Effector memory CD8-positive, alpha-beta T cell (primary cell): ENCODE measurements around the gene SIM1.
A peak's percentile ranks its signal among the peaks of the same experiment; 100 is the strongest.
"Not testable (repeated sequence)": the region's sequence is repeated elsewhere in the genome, so short reads cannot be mapped to it uniquely, and the experiment has no call there.

ENCODE experiments used
- ATAC-seq: fragments of 150-1000 bp; cut with Tn5 transposase; replicated peaks from 2 replicates; pipeline ENCODE4 v1.10.0; 2021; ENCODE audit warnings: mild to moderate bottlenecking, moderate library complexity
- DNase-seq, 3 experiments: peaks; one replicate each; pipeline ENCODE4 v3.0.0; 2021
- H3K27ac Mint-ChIP-seq, 2 donors: one replicate each; pipeline ENCODE4 v1.8.0; 2022; ENCODE audit warnings: mild to moderate bottlenecking in 2 of 2, mixed read lengths in 2 of 2, moderate library complexity in 2 of 2
- H3K27me3 Mint-ChIP-seq, 2 donors: one replicate each; pipeline ENCODE4 v1.8.0; 2022; ENCODE audit warnings: mixed read lengths in 2 of 2
- H3K36me3 Mint-ChIP-seq: one replicate; pipeline ENCODE4 v1.8.0; 2022; ENCODE audit warnings: mild to moderate bottlenecking, moderate library complexity, mixed read lengths; ENCODE audit not compliant: insufficient read depth
- H3K4me1 Mint-ChIP-seq, 2 donors: one replicate each; pipeline ENCODE4 v1.8.0; 2022; ENCODE audit warnings: low read depth in 2 of 2, mixed read lengths in 2 of 2
- H3K4me3 Mint-ChIP-seq, 2 donors: one replicate each; pipeline ENCODE4 v1.8.0; 2022; ENCODE audit warnings: mild to moderate bottlenecking in 2 of 2, mixed read lengths in 2 of 2, moderate library complexity in 2 of 2
- H3K9me3 Mint-ChIP-seq, 2 donors: one replicate each; pipeline ENCODE4 v1.8.0; 2022; ENCODE audit warnings: mixed read lengths in 2 of 2

Gene SIM1

DNA sequence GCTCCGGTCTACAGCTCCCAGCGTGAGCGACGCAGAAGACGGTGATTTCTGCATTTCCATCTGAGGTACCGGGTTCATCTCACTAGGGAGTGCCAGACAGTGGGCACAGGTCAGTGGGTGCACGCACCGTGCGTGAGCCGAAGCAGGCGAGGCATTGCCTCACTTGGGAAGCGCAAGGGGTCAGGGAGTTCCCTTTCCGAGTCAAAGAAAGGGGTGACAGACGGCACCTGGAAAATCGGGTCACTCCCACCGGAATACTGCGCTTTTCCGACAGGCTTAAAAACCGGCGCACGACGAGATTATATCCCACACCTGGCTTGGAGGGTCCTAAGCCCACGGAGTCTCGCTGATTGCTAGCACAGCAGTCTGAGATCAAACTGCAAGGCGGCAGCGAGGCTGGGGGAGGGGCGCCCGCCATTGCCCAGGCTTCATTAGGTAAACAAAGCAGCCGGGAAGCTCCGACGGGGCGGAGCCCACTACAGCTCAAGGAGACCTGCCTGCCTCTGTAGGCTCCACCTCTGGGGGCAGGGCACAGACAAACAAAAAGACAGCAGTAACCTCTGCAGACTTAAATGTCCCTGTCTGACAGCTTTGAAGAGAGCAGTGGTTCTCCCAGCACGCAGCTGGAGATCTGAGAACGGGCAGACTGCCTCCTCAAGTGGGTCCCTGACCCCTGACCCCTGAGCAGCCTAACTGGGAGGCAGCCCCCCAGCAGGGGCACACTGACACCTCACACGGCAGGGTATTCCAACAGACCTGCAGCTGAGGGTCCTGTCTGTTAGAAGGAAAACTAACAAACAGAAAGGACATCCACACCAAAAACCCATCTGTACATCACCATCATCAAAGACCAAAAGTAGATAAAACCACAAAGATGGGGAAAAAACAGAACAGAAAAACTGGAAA is 109.7 kb downstream of the SIM1 start:
- H3K27me3 Mint-ChIP-seq, H3K27ac Mint-ChIP-seq: not testable (repeated sequence)

DNA sequence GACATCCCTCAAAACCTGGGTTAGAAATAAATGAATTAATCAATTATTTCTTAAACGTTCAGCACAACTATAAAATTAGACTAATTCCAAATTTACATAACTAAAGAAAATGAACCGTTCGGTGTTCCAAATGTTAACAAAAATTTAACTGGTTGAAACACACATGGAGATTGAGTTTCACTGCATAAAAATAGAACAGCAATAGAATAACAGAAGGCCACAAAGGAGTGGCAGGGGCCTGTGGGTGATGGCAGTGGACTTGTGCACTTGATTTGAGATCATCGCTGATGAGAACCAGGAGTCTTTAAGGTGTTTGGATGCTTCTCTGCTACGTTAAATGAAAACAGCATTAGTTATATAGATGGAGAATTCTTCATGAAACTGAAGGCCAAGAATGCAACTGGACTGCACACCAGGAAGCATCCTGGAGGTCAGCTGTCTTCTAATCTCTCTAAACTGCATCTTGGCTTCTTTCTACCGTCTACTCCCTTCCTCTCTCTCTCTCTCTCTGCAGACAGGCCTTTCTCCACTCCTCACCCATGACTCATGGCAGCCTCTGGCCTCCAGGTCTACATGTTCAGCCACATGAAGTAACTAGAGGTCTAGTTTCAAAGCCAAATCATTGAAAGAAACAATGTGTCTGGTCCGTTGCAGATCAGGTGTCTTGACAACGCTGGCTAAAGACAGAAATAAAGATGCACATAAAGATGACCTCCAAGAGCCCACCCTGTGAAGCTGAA is 111.3 kb downstream of the SIM1 start:
- no peak for ATAC-seq
- Mint-ChIP-seq H3K27me3 (peaks cover 0 to 9% of the 10 kb centered on the region in 2 donors), H3K27ac (no peak overlapping the region), H3K4me3 (no peak overlapping the region), H3K36me3 (no peaks in the 10 kb centered on the region), H3K9me3 (no peaks in the 10 kb centered on the region), H3K4me1 (no peaks in the 10 kb centered on the region)
- DNase-seq, result no peak

More for the DNA sequence above, 109.7 kb downstream of the SIM1 start:
- not testable (repeated sequence) for H3K36me3 Mint-ChIP-seq, H3K9me3 Mint-ChIP-seq, ATAC-seq, H3K4me1 Mint-ChIP-seq, DNase-seq, H3K4me3 Mint-ChIP-seq

DNA sequence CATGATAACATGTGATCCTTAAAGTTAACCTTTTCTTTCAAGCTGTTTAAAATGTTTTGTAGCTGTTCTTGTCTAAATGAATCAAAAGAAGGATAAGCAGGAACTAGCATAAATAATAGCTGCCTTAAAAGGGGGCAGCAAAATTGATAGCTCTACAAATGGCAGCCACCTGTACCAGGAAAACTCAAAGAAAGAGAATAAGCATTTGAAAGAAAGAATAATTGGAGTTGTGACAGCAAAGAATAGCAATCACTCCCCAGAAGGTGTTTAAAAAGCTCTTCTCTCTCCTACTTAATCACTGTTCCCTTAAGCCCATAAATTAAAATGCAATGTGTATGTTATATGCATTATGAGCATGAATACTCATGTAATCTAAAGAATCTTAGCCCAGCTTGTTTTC is 114.6 kb downstream of the SIM1 start:
- Mint-ChIP-seq H3K4me3 (no peak overlapping the region), H3K9me3 (no peaks in the 10 kb centered on the region), H3K27me3 (peaks cover 0 to 9% of the 10 kb centered on the region in 2 donors), H3K36me3 (no peaks in the 10 kb centered on the region), H3K4me1 (no peaks in the 10 kb centered on the region), H3K27ac (no peak overlapping the region)
- no peak for ATAC-seq
- DNase-seq, result no peak

DNA sequence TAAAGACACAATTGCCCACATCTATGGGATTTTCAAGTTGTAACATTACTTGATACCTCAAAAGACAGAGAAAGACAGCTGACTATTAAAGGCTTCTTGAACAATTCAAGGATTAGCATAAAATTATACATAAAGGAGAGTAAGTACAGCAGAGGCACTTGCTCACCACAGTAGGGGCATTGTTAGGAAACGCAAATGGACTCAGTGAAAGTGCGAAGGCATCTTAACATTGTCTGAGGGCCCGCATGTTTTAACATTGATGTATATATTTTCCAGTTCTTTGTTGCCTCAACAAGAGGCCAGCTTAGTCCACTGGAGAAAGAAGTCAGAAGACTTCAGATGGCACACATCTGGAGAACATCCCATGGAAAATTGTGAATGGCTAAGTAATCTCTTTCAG is 115.4 kb downstream of the SIM1 start:
- Mint-ChIP-seq H3K4me3 (no peak overlapping the region), H3K27me3 (peaks cover 0 to 9% of the 10 kb centered on the region in 2 donors), H3K36me3 (no peaks in the 10 kb centered on the region), H3K9me3 (no peaks in the 10 kb centered on the region), H3K27ac (no peak overlapping the region), H3K4me1 (no peaks in the 10 kb centered on the region)
- DNase-seq (no peak), ATAC-seq (no peak)

DNA sequence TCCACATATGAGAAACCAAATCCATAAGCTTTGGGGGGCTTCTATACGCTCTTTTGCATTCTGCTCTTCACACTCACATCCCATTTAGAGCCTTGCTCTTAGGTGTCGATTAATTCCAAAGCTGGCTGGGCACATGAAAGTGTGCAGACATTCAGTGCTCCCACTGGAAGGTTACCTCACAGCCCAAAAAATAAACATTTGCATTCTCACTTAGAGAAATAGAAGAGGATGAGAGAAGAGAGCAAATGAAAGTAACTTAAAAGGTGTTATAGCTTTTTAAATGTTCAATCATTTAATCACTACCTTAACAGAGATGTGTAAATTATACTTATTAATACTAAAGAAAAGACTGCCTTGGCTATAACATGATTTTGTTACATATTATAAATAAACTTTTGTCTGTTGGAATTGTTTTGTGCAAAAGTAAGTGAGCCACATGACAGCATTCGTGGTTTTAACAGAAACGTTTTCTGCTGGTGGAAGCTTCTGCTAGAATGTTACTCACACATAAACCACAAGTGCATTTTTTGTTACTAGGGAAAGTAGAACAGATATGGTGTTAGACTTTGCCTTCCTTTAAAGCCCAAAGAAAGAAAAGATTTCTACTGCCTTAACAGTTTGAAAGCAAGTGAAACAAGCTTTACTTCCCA is 116.7 kb downstream of the SIM1 start:
- no peak overlapping the region for H3K4me3 Mint-ChIP-seq
- H3K27me3 Mint-ChIP-seq, result no peaks in the 10 kb centered on the region
- ATAC-seq, result peak; percentile 22
- H3K27ac Mint-ChIP-seq, result no peak overlapping the region
- H3K9me3 Mint-ChIP-seq, result peaks cover 0 to 5% of the 10 kb centered on the region in 2 donors
- no peak for DNase-seq
- H3K36me3 Mint-ChIP-seq, result no peaks in the 10 kb centered on the region
- no peaks in the 10 kb centered on the region for H3K4me1 Mint-ChIP-seq

DNA sequence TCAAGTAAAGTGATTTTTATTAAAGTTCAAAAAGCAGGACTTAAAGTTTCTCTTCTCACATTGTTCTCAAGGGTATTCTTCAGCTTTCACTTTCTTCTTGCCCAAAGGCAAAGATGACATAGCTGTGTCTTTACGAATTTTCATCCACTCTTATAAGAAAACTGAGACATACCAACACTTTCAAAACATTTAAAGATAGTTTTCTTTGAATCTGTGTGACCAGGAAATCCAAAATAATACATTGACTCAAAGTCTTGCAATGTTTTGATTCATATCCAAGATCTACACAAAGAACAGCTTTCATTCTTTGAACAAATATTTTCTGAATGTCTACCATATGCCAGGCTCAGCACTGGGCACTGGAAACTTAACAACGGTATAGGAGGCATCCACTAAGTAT is 117.9 kb downstream of the SIM1 start:
- ATAC-seq (no peak), DNase-seq (no peak)
- H3K36me3 Mint-ChIP-seq, result no peaks in the 10 kb centered on the region
- no peak overlapping the region for H3K4me3 Mint-ChIP-seq
- H3K9me3 Mint-ChIP-seq, result peaks cover 0 to 5% of the 10 kb centered on the region in 2 donors
- no peaks in the 10 kb centered on the region for H3K4me1 Mint-ChIP-seq
- H3K27ac Mint-ChIP-seq, result no peak overlapping the region
- H3K27me3 Mint-ChIP-seq, result no peaks in the 10 kb centered on the region

DNA sequence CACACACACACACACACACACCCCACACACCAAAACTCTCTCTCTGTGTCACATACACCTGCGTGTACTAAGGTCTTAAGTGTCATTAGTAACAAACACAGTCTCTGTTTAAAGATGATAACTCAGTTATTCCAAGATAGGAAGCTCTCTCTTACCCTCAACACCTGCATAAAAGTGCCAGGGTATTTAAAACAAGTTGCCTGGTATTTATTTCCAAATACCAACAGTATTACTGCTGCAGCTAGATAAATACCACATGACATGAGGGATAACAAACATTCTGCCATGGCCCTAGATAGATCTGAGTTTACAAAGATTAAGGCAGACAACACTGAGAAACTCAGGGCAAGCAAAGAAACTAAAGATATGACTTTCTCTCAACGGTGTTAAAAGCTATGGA is 118.5 kb downstream of the SIM1 start:
- ATAC-seq (no peak), DNase-seq (no peak)
- Mint-ChIP-seq H3K36me3 (no peaks in the 10 kb centered on the region), H3K27ac (no peak overlapping the region), H3K4me3 (no peak overlapping the region), H3K4me1 (no peaks in the 10 kb centered on the region), H3K9me3 (peaks cover 0 to 5% of the 10 kb centered on the region in 2 donors), H3K27me3 (no peaks in the 10 kb centered on the region)

DNA sequence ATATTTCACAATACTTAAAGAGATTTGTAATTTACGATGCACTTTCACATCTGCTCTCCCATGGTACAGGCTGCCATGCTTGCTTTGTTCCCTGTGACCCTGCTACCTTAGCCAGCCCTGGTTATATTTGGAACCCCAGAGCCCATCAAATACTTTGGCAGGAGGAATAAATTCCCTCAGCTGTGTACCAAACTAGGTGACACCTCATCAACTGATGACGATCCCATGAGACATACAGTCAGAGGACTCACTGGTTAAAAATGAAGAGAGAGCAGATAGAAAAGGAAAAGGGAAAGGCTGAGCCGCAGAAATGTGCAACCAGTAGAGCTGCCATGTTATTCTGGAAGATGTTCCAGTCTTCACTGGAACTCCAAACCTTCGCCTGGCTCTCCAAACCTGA is 120.0 kb downstream of the SIM1 start:
- H3K36me3 Mint-ChIP-seq, result no peaks in the 10 kb centered on the region
- no peak overlapping the region for H3K4me3 Mint-ChIP-seq
- peaks cover 0 to 5% of the 10 kb centered on the region in 2 donors for H3K9me3 Mint-ChIP-seq
- no peaks in the 10 kb centered on the region for H3K27me3 Mint-ChIP-seq
- ATAC-seq (no peak), DNase-seq (no peak)
- no peak overlapping the region for H3K27ac Mint-ChIP-seq
- no peaks in the 10 kb centered on the region for H3K4me1 Mint-ChIP-seq

DNA sequence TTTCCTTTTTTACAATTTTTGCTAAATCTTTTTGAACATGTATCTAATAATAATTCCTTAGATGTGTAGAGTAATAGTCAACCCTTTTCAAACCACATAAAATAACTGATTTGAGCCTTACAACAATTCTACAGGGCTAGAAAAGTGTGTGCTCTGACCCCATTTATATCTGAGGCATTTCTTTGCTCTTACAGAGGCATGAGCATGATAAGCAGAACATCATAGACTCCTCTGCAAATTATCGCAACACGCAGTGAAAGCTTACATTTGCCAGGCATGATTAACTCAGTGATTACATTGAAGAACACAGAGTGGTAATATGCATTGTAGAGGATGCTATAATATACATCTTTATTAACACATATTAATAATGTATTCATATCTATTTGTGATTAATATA is 120.4 kb downstream of the SIM1 start:
- Mint-ChIP-seq H3K4me1 (no peaks in the 10 kb centered on the region), H3K4me3 (no peak overlapping the region), H3K27me3 (no peaks in the 10 kb centered on the region), H3K36me3 (no peaks in the 10 kb centered on the region), H3K27ac (no peak overlapping the region), H3K9me3 (peaks cover 0 to 5% of the 10 kb centered on the region in 2 donors)
- DNase-seq, result no peak
- ATAC-seq, result no peak

DNA sequence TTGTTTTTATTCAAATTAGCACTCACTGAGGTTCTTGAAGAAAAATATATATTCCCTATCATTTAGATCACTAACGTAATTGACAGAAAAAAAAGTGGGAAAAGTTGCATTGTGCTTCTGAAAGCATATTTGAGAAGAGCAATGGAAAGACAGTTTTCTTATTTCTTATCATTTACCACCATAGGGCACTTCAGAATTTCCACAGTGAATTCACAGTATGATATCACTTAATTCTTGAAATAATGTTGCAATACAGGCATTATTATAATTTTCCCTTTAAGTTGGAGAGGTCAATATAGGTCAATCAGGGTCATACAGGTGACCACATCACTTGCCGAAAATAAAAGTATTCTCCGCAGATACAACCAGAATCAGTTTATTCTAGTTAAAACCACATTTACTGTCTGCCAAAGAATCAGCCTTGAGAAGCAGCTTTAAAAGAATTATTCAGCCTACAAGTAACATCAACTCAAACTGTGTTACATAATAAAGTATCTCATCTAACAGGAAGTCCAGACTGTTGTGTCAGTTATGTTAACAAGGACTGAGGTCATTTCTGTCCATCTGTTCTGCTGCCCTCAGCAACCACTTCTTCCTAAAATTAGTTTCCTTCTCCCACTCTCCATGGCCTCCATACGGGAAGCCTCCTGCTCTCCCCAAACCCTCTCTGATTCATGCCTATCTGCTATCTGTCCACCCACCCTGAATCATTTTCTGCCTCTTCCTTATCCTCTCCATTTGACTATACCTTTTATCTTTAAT is 121.2 kb downstream of the SIM1 start:
- Mint-ChIP-seq H3K4me3 (no peak overlapping the region), H3K27ac (no peak overlapping the region), H3K36me3 (no peaks in the 10 kb centered on the region), H3K9me3 (peaks cover 0 to 5% of the 10 kb centered on the region in 2 donors), H3K27me3 (no peaks in the 10 kb centered on the region), H3K4me1 (no peaks in the 10 kb centered on the region)
- ATAC-seq (no peak), DNase-seq (no peak)

DNA sequence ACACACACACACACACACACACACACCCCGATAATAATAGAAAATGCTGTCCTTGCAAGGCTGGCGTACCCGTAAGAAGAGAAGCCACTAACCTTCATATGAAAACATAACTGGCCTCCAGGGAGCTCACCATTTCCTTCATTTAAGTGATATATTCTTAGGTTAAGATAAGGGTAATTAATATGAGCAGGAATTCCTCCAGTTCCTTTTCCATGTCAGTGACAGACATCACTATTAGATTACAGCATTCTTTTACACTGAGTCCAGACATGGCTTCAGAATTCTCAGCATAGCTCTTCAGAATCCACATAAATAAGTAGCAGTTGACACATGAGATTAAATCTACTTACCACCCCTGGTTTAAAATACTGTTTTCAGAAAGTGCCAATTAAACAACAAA is 121.9 kb downstream of the SIM1 start:
- peaks cover 0 to 5% of the 10 kb centered on the region in 2 donors for H3K9me3 Mint-ChIP-seq
- DNase-seq, result no peak
- no peak overlapping the region for H3K27ac Mint-ChIP-seq
- no peaks in the 10 kb centered on the region for H3K36me3 Mint-ChIP-seq
- H3K4me1 Mint-ChIP-seq, result no peaks in the 10 kb centered on the region
- ATAC-seq, result no peak
- H3K4me3 Mint-ChIP-seq, result no peak overlapping the region
- H3K27me3 Mint-ChIP-seq, result no peaks in the 10 kb centered on the region

DNA sequence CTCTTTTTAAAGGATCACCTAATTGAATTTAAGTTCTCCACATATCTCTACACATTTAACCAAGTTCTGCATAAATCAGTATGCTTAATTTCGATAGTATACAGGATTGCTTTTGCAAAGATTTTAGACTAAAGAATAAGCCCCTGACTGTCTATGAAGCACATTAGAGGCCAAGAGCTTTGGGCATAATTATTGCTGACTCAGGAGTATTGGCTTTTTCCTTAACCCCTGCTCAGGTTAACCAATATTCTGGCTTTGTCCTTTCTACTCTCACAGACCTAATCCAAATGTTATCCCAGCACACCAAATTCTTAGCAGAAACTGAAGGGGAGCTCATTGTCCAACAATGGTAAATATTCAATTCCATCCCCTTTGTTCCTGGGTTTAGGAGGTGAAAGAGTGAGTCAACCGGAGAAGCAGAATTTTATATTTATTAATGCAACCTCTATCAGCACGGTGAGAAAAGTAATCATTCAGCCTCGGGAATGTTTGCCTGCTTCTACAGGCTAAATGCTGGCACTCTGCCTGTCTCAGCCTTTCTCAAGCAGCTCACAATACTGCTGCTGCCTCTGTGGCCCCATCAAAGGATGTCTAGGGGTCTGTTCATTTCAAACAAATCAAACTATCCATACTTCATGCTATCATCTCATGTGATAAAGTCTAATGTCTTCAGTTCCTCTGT is 125.0 kb downstream of the SIM1 start:
- Mint-ChIP-seq H3K27me3 (no peaks in the 10 kb centered on the region), H3K4me1 (no peaks in the 10 kb centered on the region), H3K27ac (no peak overlapping the region), H3K9me3 (peaks cover 0 to 5% of the 10 kb centered on the region in 2 donors), H3K4me3 (no peak overlapping the region), H3K36me3 (no peaks in the 10 kb centered on the region)
- DNase-seq (no peak), ATAC-seq (no peak)

DNA sequence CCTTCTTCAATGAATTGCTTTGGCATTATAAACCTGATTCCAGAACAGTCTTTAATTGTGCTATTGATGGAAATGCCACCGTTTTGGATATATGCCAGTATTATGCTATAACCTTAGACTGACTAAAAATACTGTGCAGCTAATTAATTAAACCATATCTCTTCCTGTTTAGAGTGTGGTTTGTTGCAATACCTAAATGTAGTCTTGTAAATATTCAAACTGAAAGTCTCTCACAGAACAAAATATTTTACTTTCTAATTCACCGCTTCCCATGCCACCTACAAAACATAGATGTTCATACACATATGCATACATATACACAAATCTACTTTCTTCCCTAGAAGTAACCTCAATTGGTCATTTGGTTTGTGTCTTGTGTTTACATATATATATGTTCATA is 126.6 kb downstream of the SIM1 start:
- Mint-ChIP-seq H3K27me3 (no peaks in the 10 kb centered on the region), H3K9me3 (no peaks in the 10 kb centered on the region), H3K36me3 (no peaks in the 10 kb centered on the region), H3K4me3 (no peak overlapping the region), H3K4me1 (no peaks in the 10 kb centered on the region), H3K27ac (no peak overlapping the region)
- ATAC-seq, result no peak
- no peak for DNase-seq
